ENCODE measurements around the gene C1orf50.

The C1orf50 gene

GRCh38 chr1:42816585-42817439 is 49.8 kb downstream of the C1orf50 start, which contains the start of the genes ERMAP and SVBP:
TSS of gene ERMAP (plus strand) at chr1:42817122. CDS start at chr1:42830449, 13,327 bp downstream.
TSS of gene SVBP (minus strand) at chr1:42817397. CDS start at chr1:42816544, 853 bp downstream.
- no peak for TF ChIP-seq CTCF (IDR thresholded peaks at IDR 0.05; ENCODE audit: insufficient read depth, low read depth, low read length, missing control alignments)

GRCh38 chr1:42817440-42817767 is 50.4 kb downstream of the C1orf50 start:
- TF ChIP-seq CTCF (IDR thresholded peaks at IDR 0.05; ENCODE audit: insufficient read depth, low read depth, low read length, missing control alignments), result no peak
- H3K4me3 ChIP-seq (ENCODE audit: low read depth, low read length), result peak overlapping the region; percentile 53
- DNase-seq (ENCODE audit: low read depth), result no peak

More at GRCh38 chr1:42816585-42817439, 49.8 kb downstream of the C1orf50 start, which contains the start of the genes ERMAP and SVBP:
- peak within 1 kb of the TSS; percentile 69 for H3K4me3 ChIP-seq (ENCODE audit: low read depth, low read length)
- peak; percentile 93 for DNase-seq (ENCODE audit: low read depth)

GRCh38 chr1:42817976-42818375 is 50.9 kb downstream of the C1orf50 start:
- TF ChIP-seq CTCF (IDR thresholded peaks at IDR 0.05; ENCODE audit: insufficient read depth, low read depth, low read length, missing control alignments), result no peak
- no peak overlapping the region for H3K4me3 ChIP-seq (ENCODE audit: low read depth, low read length)

GRCh38 chr1:42820813-42821212 is 53.8 kb downstream of the C1orf50 start:
- no peak overlapping the region for H3K4me3 ChIP-seq (ENCODE audit: low read depth, low read length)
- DNase-seq (ENCODE audit: low read depth), result no peak
- no peak for TF ChIP-seq CTCF (IDR thresholded peaks at IDR 0.05; ENCODE audit: insufficient read depth, low read depth, low read length, missing control alignments)

More at GRCh38 chr1:42817976-42818375, 50.9 kb downstream of the C1orf50 start:
- DNase-seq (ENCODE audit: low read depth), result no peak

GRCh38 chr1:42821690-42822089 is 54.6 kb downstream of the C1orf50 start:
- no peak for TF ChIP-seq CTCF (IDR thresholded peaks at IDR 0.05; ENCODE audit: insufficient read depth, low read depth, low read length, missing control alignments)
- no peak for DNase-seq (ENCODE audit: low read depth)
- no peak overlapping the region for H3K4me3 ChIP-seq (ENCODE audit: low read depth, low read length)

GRCh38 chr1:42822800-42823392 is 55.8 kb downstream of the C1orf50 start:
- no peak overlapping the region for H3K4me3 ChIP-seq (ENCODE audit: low read depth, low read length)
- TF ChIP-seq CTCF (IDR thresholded peaks at IDR 0.05; ENCODE audit: insufficient read depth, low read depth, low read length, missing control alignments), result no peak
- no peak for DNase-seq (ENCODE audit: low read depth)
